ENCODE measurements around the gene KRT26.
A peak's percentile ranks its signal among the peaks of the same experiment; 100 is the strongest.

GRCh38 chr17:40818733-40819527 lies 46.9 kb upstream of the KRT26 start:
- TF ChIP-seq CTCF (IDR thresholded peaks at IDR 0.05; ENCODE audit: control extremely low read depth in 1 of 3, insufficient read depth in 1 of 3, low read depth in 1 of 3, low read length in 3 of 3) (no peak), POLR2AphosphoS5 (IDR thresholded peaks at IDR 0.05; ENCODE audit: low read depth, low read length) (no peak), BRCA1 (IDR thresholded peaks at IDR 0.05; ENCODE audit: low read depth, low read length) (no peak), USF2 (IDR thresholded peaks at IDR 0.05; ENCODE audit: low read length) (no peak), ZNF274 (IDR thresholded peaks at IDR 0.05; ENCODE audit: borderline replicate concordance, extremely low read depth, low read length) (no peak), RNF2 (IDR thresholded peaks at IDR 0.05; ENCODE audit: borderline replicate concordance, low read depth, low read length, missing control alignments, poor library complexity, severe bottlenecking) (no peak), KDM5A (IDR thresholded peaks at IDR 0.05; ENCODE audit: low read length) (no peak), PHF8 (conservative IDR thresholded peaks at IDR 0.05; ENCODE audit: low read depth, low read length) (peak; percentile 75), GTF2F1 (IDR thresholded peaks at IDR 0.05; ENCODE audit: borderline replicate concordance, low read depth, low read length) (no peak), MAX (IDR thresholded peaks at IDR 0.05) (no peak)
